HFFc6 (cell line): ENCODE data around the gene LRIG1. TPM values are rescaled to one million over a fixed set of nuclear protein-coding genes. Genes with fewer than 3 reads are reported as not detected.

Experiments used
- DNase-seq: peaks from one replicate; pipeline ENCODE4 v3.0.0-alpha.2; 2018
- H3K27ac Mint-ChIP-seq: 2 replicates; pipeline ENCODE4 v1.8.0; 2020; ENCODE audit warnings: mild to moderate bottlenecking, mixed read lengths
- H3K27me3 Mint-ChIP-seq: 2 replicates; pipeline ENCODE4 v1.8.0; 2021; ENCODE audit warnings: mild to moderate bottlenecking, moderate library complexity, mixed read lengths; ENCODE audit not compliant: insufficient read depth
- H3K36me3 Mint-ChIP-seq: 2 replicates; pipeline ENCODE4 v1.8.0; 2021; ENCODE audit warnings: low read depth, mixed read lengths
- H3K4me1 Mint-ChIP-seq: 2 replicates; pipeline ENCODE4 v1.8.0; 2020; ENCODE audit warnings: low read depth, mixed read lengths
- H3K4me3 Mint-ChIP-seq: 2 replicates; pipeline ENCODE4 v1.8.0; 2020; ENCODE audit warnings: mild to moderate bottlenecking, moderate library complexity, mixed read lengths
- H3K9me3 Mint-ChIP-seq: 2 replicates; pipeline ENCODE4 v1.8.0; 2020; ENCODE audit warnings: mild to moderate bottlenecking, mixed read lengths
- CTCF ChIP-seq: fragments of 200-600 bp; sonication (generic); IDR thresholded peaks from 2 replicates; pipeline ENCODE4 v1.5.0; 2021; ENCODE audit warnings: antibody characterized with exemption, mild to moderate bottlenecking
- total RNA-seq, 6 experiments: library from RNA; stranded (reverse); fragmentation: NEBNext Ultra II Directional; extraction: Animal tissue kit (Norgen Biotek cat#: 25700); gene quantifications; 2 replicates in 1 of 6; 3 replicates in 5 of 6; pipeline ENCODE4 v1.2.3, GENCODE V29; 2021

Gene LRIG1
- total RNA-seq, 6 experiments from 2014 or later: 1.7 to 2.7 (median 2.2) TPM

DNA sequence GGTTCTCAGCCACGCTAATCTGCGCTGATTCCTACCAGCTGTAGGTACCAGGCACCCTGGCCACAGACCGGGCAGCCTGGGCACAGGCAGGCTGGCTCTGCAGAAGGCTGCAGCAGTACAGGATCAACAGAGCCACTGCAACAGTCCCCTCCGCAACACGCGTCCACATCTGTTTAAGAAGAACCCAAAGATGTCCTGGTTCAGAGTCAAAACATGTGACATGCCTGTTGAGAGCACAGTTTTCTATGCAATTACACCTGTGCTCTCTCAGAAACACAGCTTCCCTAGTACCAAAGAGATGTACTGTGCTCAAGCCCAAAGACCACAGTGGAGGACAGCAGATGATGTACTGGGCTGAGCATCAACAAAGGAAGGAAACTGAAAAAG lies 18.8 kb downstream of the LRIG1 start:
- Mint-ChIP-seq H3K27ac (no peak overlapping the region), H3K9me3 (no peaks in the 10 kb centered on the region), H3K36me3 (no peaks in the 10 kb centered on the region), H3K4me1 (peaks cover 30% of the 10 kb centered on the region), H3K4me3 (no peak overlapping the region), H3K27me3 (peaks cover 7% of the 10 kb centered on the region)
- DNase-seq: no peak
- no peak for TF ChIP-seq CTCF

GRCh38 chr3:66481071-66482017 lies 19.5 kb downstream of the LRIG1 start:
- Mint-ChIP-seq H3K4me3 (no peak overlapping the region), H3K9me3 (no peaks in the 10 kb centered on the region), H3K4me1 (peaks cover 23% of the 10 kb centered on the region), H3K27me3 (peaks cover 7% of the 10 kb centered on the region), H3K27ac (no peak overlapping the region), H3K36me3 (no peaks in the 10 kb centered on the region)
- TF ChIP-seq CTCF: no peak
- no peak for DNase-seq

DNA sequence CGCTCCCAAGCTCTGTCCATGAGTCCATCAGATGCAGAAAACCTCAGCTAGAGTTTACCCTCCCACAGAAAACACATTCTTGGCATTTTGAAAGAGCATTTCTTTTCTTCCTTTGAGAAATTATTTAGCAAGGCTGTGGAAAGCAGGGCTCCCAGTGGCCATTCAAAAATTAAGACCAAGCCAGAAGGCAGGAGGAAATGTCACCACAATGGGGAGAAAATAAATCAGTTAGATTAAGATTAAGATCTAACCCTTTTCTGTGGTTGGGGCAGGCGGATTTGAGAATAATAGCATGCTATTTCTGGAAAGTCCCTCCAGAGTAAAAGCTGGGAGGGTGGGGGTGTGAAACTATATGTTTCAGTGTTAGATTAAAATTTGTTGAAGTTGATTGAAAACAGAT lies 20.2 kb downstream of the LRIG1 start:
- Mint-ChIP-seq H3K27me3 (peaks cover 7% of the 10 kb centered on the region), H3K36me3 (no peaks in the 10 kb centered on the region), H3K9me3 (no peaks in the 10 kb centered on the region), H3K4me3 (no peak overlapping the region), H3K4me1 (peaks cover 16% of the 10 kb centered on the region), H3K27ac (no peak overlapping the region)
- no peak for DNase-seq
- TF ChIP-seq CTCF: no peak

- Mint-ChIP-seq H3K9me3 (no peaks in the 10 kb centered on the region), H3K27ac (no peak overlapping the region), H3K27me3 (peaks cover 7% of the 10 kb centered on the region), H3K4me1 (peaks cover 8% of the 10 kb centered on the region), H3K36me3 (no peaks in the 10 kb centered on the region), H3K4me3 (no peak overlapping the region)
- DNase-seq: no peak
- no peak for TF ChIP-seq CTCF
Observed at GRCh38 chr3:66479532-66479947, 21.3 kb downstream of the LRIG1 start.

- Mint-ChIP-seq H3K4me3 (no peak overlapping the region), H3K36me3 (no peaks in the 10 kb centered on the region), H3K4me1 (peaks cover 13% of the 10 kb centered on the region), H3K27me3 (peaks cover 7% of the 10 kb centered on the region), H3K27ac (no peak overlapping the region), H3K9me3 (no peaks in the 10 kb centered on the region)
- DNase-seq: no peak
- TF ChIP-seq CTCF: no peak
Observed at GRCh38 chr3:66478960-66479359, 21.9 kb downstream of the LRIG1 start.
